Activated CD4-positive, alpha-beta memory T cell treated with anti-CD3 and anti-CD28 coated beads for 36 hours (primary cell): ENCODE measurements around the gene USP3. TPM values are rescaled to one million over a fixed set of nuclear protein-coding genes. Genes with fewer than 3 reads are reported as not detected.

Experiments used
- CTCF ChIA-PET: fragments of 350-600 bp; sonication (Branson Sonifier 250); formaldehyde crosslinking; loops from one replicate; lab custom pipeline; 2021; ENCODE audit warnings: antibody characterized with exemption, inconsistent platforms; lab: Charles Lee
- POLR2A ChIA-PET: fragments of 350-600 bp; sonication (Branson Sonifier 250); formaldehyde crosslinking; loops from one replicate; lab custom pipeline; 2021; ENCODE audit warnings: antibody characterized with exemption; lab: Charles Lee
- DNase-seq: peaks from one replicate; pipeline ENCODE4 v3.0.0-alpha.2; 2020
- H3K27ac Mint-ChIP-seq: one replicate; pipeline ENCODE4 v1.8.0; 2021; ENCODE audit warnings: mixed read lengths
- H3K27me3 Mint-ChIP-seq: one replicate; pipeline ENCODE4 v1.8.0; 2021; ENCODE audit warnings: mixed read lengths
- H3K36me3 Mint-ChIP-seq: one replicate; pipeline ENCODE4 v1.8.0; 2021; ENCODE audit warnings: mixed read lengths
- H3K4me1 Mint-ChIP-seq: one replicate; pipeline ENCODE4 v1.8.0; 2021; ENCODE audit warnings: low read depth, mixed read lengths
- H3K4me3 Mint-ChIP-seq: one replicate; pipeline ENCODE4 v1.8.0; 2021; ENCODE audit warnings: mild to moderate bottlenecking, mixed read lengths
- H3K9me3 Mint-ChIP-seq: one replicate; pipeline ENCODE4 v1.8.0; 2021; ENCODE audit warnings: mixed read lengths
- intact Hi-C: fragments of 100-400 bp; cut with micrococcal nuclease; formaldehyde crosslinking; loops from one replicate; pipeline ENCODE4 v1.15.1; 2023
- total RNA-seq, 2 experiments: library from RNA; stranded (reverse); gene quantifications; one replicate each; pipeline ENCODE4 v1.2.3, GENCODE V29; 2021

The USP3 gene
- total RNA-seq, 2 experiments from 2014 or later: 46.1 to 48.9 TPM

DNA sequence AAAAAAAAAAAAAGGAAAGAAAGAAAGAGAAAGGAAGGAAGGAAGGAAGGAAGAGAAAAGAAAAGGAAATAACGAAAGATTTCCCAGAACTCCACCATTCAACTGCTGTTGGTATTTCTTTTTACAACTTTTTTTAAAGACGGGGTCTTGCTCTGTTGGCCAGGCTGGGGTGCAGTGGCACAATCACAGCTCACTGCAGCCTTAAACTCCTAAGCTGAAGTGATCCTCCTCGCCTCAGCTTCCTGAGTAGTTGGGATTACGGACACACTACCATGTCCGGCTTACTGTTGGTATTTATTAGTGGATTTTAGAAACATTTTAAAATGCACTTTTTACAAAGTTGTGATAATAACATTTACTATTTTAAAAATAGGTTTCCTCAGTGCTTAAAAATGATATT lies 15.0 kb upstream of the USP3 start:
- ChIA-PET POLR2A (no interaction called here), CTCF (interaction anchor here (1.2 to 2.6 kb wide), 2 partner anchors 10 to 23 kb away, joined by 4 to 18 read pairs; no protein-coding TSS in a partner anchor)
- DNase-seq: no peak
- no peak overlapping the region for H3K4me3 Mint-ChIP-seq
- no peak overlapping the region for H3K27ac Mint-ChIP-seq
- no peaks in the 10 kb centered on the region for H3K9me3 Mint-ChIP-seq
- H3K36me3 Mint-ChIP-seq: no peaks in the 10 kb centered on the region
- peaks cover 58% of the 10 kb centered on the region for H3K4me1 Mint-ChIP-seq
- H3K27me3 Mint-ChIP-seq: no peaks in the 10 kb centered on the region
- intact Hi-C loops: no loop called here

DNA sequence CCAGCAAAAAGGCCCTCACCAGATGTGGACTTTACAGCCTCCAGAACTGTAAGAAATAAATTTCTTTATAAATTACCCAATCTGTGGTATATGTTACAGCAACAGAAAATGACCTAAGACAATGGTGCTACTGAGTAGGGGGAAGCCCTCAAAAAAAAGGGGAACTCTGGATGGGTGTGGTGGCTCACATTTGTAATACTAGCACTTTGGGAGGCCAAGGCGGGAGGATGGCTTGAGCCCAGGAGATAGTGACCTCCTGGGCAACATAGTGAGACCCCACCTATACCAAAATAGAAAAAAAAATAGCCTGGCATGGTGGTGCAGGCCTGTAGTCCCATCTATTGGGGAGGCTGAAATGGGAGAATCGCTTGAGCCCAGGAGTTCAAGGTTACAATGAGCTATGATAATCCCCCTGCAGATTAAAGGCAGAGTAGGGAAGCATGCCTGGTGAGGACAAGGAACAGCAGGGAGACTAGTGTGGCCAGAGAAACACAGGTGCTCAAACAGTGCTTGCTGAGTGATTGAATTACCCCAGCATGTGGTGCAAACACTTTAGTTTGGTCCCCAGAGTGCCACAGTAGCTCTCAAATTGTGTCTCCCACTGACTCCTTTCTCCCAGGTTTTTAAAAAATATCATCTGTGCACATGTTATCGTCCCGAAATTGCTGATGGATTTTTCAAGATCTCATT lies 13.9 kb upstream of the USP3 start:
- intact Hi-C loops: no loop called here
- no peak for DNase-seq
- H3K9me3 Mint-ChIP-seq: no peaks in the 10 kb centered on the region
- no peaks in the 10 kb centered on the region for H3K27me3 Mint-ChIP-seq
- CTCF ChIA-PET: no interaction called here
- peaks cover 58% of the 10 kb centered on the region for H3K4me1 Mint-ChIP-seq
- H3K4me3 Mint-ChIP-seq: no peak overlapping the region
- H3K27ac Mint-ChIP-seq: peak overlapping the region; percentile 31
- H3K36me3 Mint-ChIP-seq: no peaks in the 10 kb centered on the region
- POLR2A ChIA-PET: interaction anchor here (0.7 to 0.9 kb wide), 3 partner anchors 11 to 343 kb away, joined by 3 to 4 read pairs (median 4); partner anchors contain the start of gene USP3

DNA sequence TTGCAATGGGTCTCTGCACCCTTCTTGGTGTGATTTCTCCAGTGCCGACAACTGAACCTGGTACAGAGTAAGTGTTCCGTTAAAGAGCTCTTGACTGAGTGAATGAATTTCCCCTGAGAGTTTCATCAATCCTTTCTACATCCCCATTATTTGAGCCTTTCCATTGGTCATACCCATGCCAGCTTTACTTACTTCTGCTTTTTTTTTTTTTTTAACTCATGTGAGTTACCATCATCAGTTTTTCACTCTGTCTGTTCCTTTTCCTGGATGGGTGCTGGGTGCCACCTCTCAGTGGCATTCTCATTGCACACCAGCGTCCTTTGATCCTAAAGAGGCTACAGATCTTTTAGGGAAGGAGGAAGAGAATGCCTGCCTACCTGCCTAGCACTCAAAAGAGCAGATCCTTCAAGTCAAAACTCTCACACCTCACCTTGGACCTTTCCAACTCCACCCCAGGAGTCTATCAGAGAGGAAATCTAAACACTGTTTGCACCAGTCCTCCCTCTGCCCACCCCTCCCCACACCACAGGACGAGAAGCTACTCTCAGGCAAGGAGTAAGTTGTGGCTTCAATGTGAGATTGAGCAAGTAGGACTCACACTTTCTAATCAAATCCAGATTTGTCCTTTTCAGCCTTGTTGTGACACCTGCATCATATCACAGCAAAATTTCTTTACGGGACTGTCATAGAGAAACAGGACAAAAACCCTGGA lies 13.1 kb upstream of the USP3 start:
- H3K4me3 Mint-ChIP-seq: no peak overlapping the region
- no peaks in the 10 kb centered on the region for H3K36me3 Mint-ChIP-seq
- intact Hi-C loops: no loop called here
- H3K27me3 Mint-ChIP-seq: no peaks in the 10 kb centered on the region
- no peak for DNase-seq
- ChIA-PET POLR2A (interaction anchor here (0.7 kb wide), 1 partner anchor 342 kb away, joined by 4 read pairs; no protein-coding TSS in a partner anchor), CTCF (no interaction called here)
- H3K9me3 Mint-ChIP-seq: no peaks in the 10 kb centered on the region
- H3K27ac Mint-ChIP-seq: no peak overlapping the region
- H3K4me1 Mint-ChIP-seq: peaks cover 59% of the 10 kb centered on the region

- ChIA-PET CTCF (interaction anchor here (1.1 kb wide), 1 partner anchor 19 kb away, joined by 4 read pairs; no protein-coding TSS in a partner anchor), POLR2A (no interaction called here)
- Mint-ChIP-seq H3K4me3 (no peak overlapping the region), H3K9me3 (no peaks in the 10 kb centered on the region), H3K4me1 (peaks cover 60% of the 10 kb centered on the region), H3K27me3 (no peaks in the 10 kb centered on the region), H3K36me3 (no peaks in the 10 kb centered on the region), H3K27ac (no peak overlapping the region)
- intact Hi-C loops: no loop called here
- no peak for DNase-seq
Observed at GRCh38 chr15:63491979-63492378, 12.4 kb upstream of the USP3 start.

DNA sequence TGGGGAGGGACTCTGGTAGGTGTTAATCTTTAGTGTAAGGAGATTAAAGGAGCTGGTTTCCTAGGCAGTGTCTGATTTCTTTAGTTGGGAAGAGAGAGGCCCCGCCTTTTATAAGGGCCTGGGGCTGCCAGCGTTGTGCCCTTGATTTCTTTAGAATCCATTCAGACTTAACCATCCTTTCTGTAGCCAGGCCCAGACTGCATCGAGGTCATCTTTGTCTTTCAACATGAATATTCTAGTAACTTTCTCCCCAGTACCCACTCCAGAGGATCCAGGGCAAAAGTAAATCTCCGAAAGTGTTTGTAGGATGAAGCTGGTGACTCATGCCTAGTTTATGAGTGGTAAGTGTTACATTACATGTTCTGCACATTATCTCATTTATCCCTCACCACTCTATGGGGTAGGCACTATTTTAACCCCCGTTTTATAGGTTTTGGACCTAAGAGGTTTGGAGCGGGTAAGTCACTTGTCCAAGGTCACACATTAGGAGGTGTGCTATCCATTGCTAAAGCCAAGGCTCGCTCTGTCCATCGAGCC lies 11.8 kb upstream of the USP3 start:
- no peaks in the 10 kb centered on the region for H3K36me3 Mint-ChIP-seq
- H3K27ac Mint-ChIP-seq: no peak overlapping the region
- CTCF ChIA-PET: interaction anchor here (1.0 to 1.1 kb wide), 2 partner anchors 19 to 38 kb away, joined by 3 to 4 read pairs; no protein-coding TSS in a partner anchor
- no peaks in the 10 kb centered on the region for H3K27me3 Mint-ChIP-seq
- H3K4me3 Mint-ChIP-seq: no peak overlapping the region
- intact Hi-C loops: no loop called here
- no peaks in the 10 kb centered on the region for H3K9me3 Mint-ChIP-seq
- POLR2A ChIA-PET: interaction anchor here (0.5 to 5.1 kb wide), 3 partner anchors 12 to 1120 kb away, joined by 3 to 40 read pairs (median 3); partner anchors contain the start of gene USP3
- peaks cover 55% of the 10 kb centered on the region for H3K4me1 Mint-ChIP-seq
- DNase-seq: no peak

GRCh38 chr15:63493436-63493835 lies 11.0 kb upstream of the USP3 start:
- POLR2A ChIA-PET: interaction anchor here (0.8 to 5.1 kb wide), 2 partner anchors 9 to 11 kb away, joined by 3 to 40 read pairs; partner anchors contain the start of gene USP3
- peaks cover 55% of the 10 kb centered on the region for H3K4me1 Mint-ChIP-seq
- CTCF ChIA-PET: interaction anchor here (0.7 to 1.0 kb wide), 2 partner anchors 37 to 106 kb away, joined by 3 read pairs; no protein-coding TSS in a partner anchor
- H3K27me3 Mint-ChIP-seq: no peaks in the 10 kb centered on the region
- H3K27ac Mint-ChIP-seq: peak overlapping the region; percentile 50
- no peaks in the 10 kb centered on the region for H3K36me3 Mint-ChIP-seq
- intact Hi-C loops: no loop called here
- H3K9me3 Mint-ChIP-seq: no peaks in the 10 kb centered on the region
- H3K4me3 Mint-ChIP-seq: no peak overlapping the region
- no peak for DNase-seq

GRCh38 chr15:63494408-63494807 lies 10.0 kb upstream of the USP3 start:
- peaks cover 61% of the 10 kb centered on the region for H3K4me1 Mint-ChIP-seq
- H3K4me3 Mint-ChIP-seq: no peak overlapping the region
- POLR2A ChIA-PET: interaction anchor here (0.6 to 5.1 kb wide), 2 partner anchors 10 to 107 kb away, joined by 3 to 40 read pairs; partner anchors contain the start of gene USP3
- H3K27me3 Mint-ChIP-seq: no peaks in the 10 kb centered on the region
- H3K9me3 Mint-ChIP-seq: no peaks in the 10 kb centered on the region
- CTCF ChIA-PET: interaction anchor here (1.2 to 3.9 kb wide), 2 partner anchors 10 to 12 kb away, joined by 3 to 24 read pairs; no protein-coding TSS in a partner anchor
- H3K36me3 Mint-ChIP-seq: no peaks in the 10 kb centered on the region
- intact Hi-C loops: loop anchor here (1.0 kb wide), 2 partner anchors 9 to 111 kb away; no protein-coding TSS in a partner anchor
- H3K27ac Mint-ChIP-seq: peak overlapping the region; percentile 33
- DNase-seq: peak; percentile 58

DNA sequence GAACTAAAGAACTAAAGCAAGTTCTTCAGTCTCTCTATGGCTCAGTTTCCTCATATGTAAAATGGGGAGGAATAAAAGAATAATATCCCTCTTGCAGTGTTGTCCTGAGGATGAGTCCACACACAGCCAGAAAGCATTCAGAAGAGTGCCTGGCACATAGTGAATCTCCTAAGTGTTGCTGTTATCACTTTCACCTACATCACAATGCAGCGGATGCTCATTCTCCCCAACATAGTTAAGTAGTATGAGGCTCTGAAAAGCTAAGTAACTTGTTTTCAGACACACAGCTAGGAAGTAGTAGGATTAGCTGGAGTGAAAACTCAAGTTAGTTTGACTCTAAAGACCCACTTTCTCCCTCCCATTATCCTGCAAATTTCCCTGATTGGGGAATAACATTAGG lies 9.1 kb upstream of the USP3 start:
- intact Hi-C loops: no loop called here
- Mint-ChIP-seq H3K4me1 (peaks cover 67% of the 10 kb centered on the region), H3K27me3 (no peaks in the 10 kb centered on the region), H3K9me3 (no peaks in the 10 kb centered on the region), H3K27ac (no peak overlapping the region), H3K36me3 (no peaks in the 10 kb centered on the region), H3K4me3 (no peak overlapping the region)
- CTCF ChIA-PET: interaction anchor here (0.7 to 4.9 kb wide), 12 partner anchors 8 to 115 kb away, joined by 3 to 68 read pairs (median 4); no protein-coding TSS in a partner anchor
- POLR2A ChIA-PET: interaction anchor here (1.0 to 5.1 kb wide), 6 partner anchors 9 to 105 kb away, joined by 3 to 42 read pairs (median 4); partner anchors contain the start of gene USP3
- DNase-seq: no peak

DNA sequence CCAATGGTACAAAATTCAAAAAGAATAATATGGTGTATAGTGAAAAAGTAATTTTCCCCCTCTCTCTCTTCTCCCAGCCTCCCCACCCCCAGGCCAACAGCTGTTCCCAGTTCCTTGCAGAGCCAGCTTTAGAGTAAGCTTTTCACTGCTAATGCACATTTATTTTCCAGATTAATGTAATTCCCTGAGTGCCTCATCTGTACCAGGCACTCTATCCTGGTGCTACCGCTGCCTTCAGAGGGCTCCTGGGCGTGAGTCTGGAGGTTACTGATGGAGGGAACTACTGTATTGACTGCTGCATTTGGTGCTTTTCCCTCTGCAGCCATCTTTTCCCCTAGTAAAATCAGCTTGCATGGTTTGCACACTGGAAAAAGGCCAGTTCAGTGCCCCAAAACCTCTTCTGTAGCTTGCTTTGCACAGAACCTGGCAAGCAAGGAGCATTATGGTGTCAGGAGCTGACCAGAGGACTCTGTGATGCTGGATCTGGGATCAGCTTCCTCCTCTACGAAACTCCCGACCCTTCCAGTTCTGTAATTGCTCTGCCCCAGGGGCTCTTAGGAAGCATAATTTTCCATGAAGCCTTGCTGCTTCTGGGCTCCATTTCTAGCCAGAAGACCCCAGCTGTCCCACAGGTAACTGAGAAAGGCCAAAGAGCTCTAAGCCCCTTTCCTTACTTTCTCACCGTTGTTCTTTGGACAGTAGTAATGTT lies 8.5 kb upstream of the USP3 start:
- intact Hi-C loops: no loop called here
- Mint-ChIP-seq H3K9me3 (no peaks in the 10 kb centered on the region), H3K27me3 (no peaks in the 10 kb centered on the region), H3K27ac (no peak overlapping the region), H3K4me1 (peaks cover 69% of the 10 kb centered on the region), H3K4me3 (no peak overlapping the region), H3K36me3 (no peaks in the 10 kb centered on the region)
- ChIA-PET POLR2A (interaction anchor here (1.0 to 5.1 kb wide), 6 partner anchors 9 to 104 kb away, joined by 3 to 42 read pairs (median 4); partner anchors contain the start of gene USP3), CTCF (interaction anchor here (0.7 to 4.9 kb wide), 16 partner anchors 8 to 114 kb away, joined by 3 to 68 read pairs (median 4); no protein-coding TSS in a partner anchor)
- no peak for DNase-seq

- CTCF ChIA-PET: interaction anchor here (0.6 to 4.9 kb wide), 14 partner anchors 9 to 450 kb away, joined by 3 to 68 read pairs (median 4); no protein-coding TSS in a partner anchor
- H3K36me3 Mint-ChIP-seq: no peaks in the 10 kb centered on the region
- POLR2A ChIA-PET: interaction anchor here (1.1 to 5.1 kb wide), 7 partner anchors 7 to 103 kb away, joined by 3 to 42 read pairs (median 7); partner anchors contain the start of gene USP3
- no peak overlapping the region for H3K4me3 Mint-ChIP-seq
- H3K27ac Mint-ChIP-seq: no peak overlapping the region
- peaks cover 80% of the 10 kb centered on the region for H3K4me1 Mint-ChIP-seq
- peak; percentile 77 for DNase-seq
- no peaks in the 10 kb centered on the region for H3K27me3 Mint-ChIP-seq
- no peaks in the 10 kb centered on the region for H3K9me3 Mint-ChIP-seq
- intact Hi-C loops: loop anchor here (1.0 kb wide), 2 partner anchors 11 to 19 kb away; no protein-coding TSS in a partner anchor
Observed at GRCh38 chr15:63497642-63498467, 6.5 kb upstream of the USP3 start.
